Retinal pigment epithelial cell (primary cell): ENCODE data around the gene RXRA.

ENCODE experiments used
- DNase-seq: peaks from one replicate; pipeline ENCODE4 v3.0.0-alpha.2; 2010; ENCODE audit warnings: low read depth
- H3K4me3 ChIP-seq: 2 replicates; pipeline ENCODE4 v1.5.1; 2011; ENCODE audit warnings: mild to moderate bottlenecking, low read length, control low read depth, moderate library complexity
- CTCF ChIP-seq: conservative IDR thresholded peaks from 2 replicates; pipeline ENCODE4 v1.5.1; 2011; ENCODE audit warnings: low read depth, low read length, control low read depth, inconsistent platforms

RXRA gene

GRCh38 chr9:134298000-134298399, 28.3 kb upstream of the RXRA start:
- no peak overlapping the region for H3K4me3 ChIP-seq
- DNase-seq = no peak
- no peak for TF ChIP-seq CTCF

- no peak for DNase-seq
- no peak for TF ChIP-seq CTCF
- no peak overlapping the region for H3K4me3 ChIP-seq
These were observed 27.2 kb upstream of the RXRA start for GRCh38 chr9:134299068-134299467.

- no peak overlapping the region for H3K4me3 ChIP-seq
- no peak for DNase-seq
- no peak for TF ChIP-seq CTCF
These were observed 26.4 kb upstream of the RXRA start for GRCh38 chr9:134299883-134300282.

- no peak for TF ChIP-seq CTCF
- no peak overlapping the region for H3K4me3 ChIP-seq
- no peak for DNase-seq
These were observed 24.7 kb upstream of the RXRA start for GRCh38 chr9:134301387-134302129.

GRCh38 chr9:134302130-134302817, 24.0 kb upstream of the RXRA start:
- TF ChIP-seq CTCF = no peak
- H3K4me3 ChIP-seq = no peak overlapping the region
- no peak for DNase-seq

GRCh38 chr9:134303601-134304000, 22.7 kb upstream of the RXRA start:
- H3K4me3 ChIP-seq = no peak overlapping the region
- DNase-seq = no peak
- TF ChIP-seq CTCF = no peak

- no peak for TF ChIP-seq CTCF
- no peak for DNase-seq
These were observed 22.0 kb upstream of the RXRA start for GRCh38 chr9:134304261-134304660.

More at GRCh38 chr9:134304261-134304660, 22.0 kb upstream of the RXRA start:
- H3K4me3 ChIP-seq = no peak overlapping the region
